Adrenal gland (tissue), 5 donors: ENCODE measurements around the gene ZNF366.

ENCODE experiments used
- POLR2A ChIP-seq, 2 donors: fragments of 450-650 bp; IDR thresholded peaks; one replicate each; pipeline ENCODE4 v1.6.1; 2017; ENCODE audit warnings: antibody characterized with exemption in 2 of 2, mild to moderate bottlenecking in 2 of 2, moderate library complexity in 1 of 2
- TF ChIP-seq, protein P1 (sequence below), 6 experiments: fragments of 450-650 bp in 4 of 6; fragments of 200-600 bp in 2 of 6; sonication (generic) in 1 of 6; IDR thresholded peaks; 1 replicate in 5 of 6; 2 replicates in 1 of 6; pipeline versions ENCODE4 v1.5.1 to v1.8.0; 2016 to 2021; ENCODE audit warnings: antibody characterized with exemption in 6 of 6, mild to moderate bottlenecking in 2 of 6, moderate library complexity in 1 of 6
- donor health status: DM: no; HTN: no; CAD: no.

DNA sequence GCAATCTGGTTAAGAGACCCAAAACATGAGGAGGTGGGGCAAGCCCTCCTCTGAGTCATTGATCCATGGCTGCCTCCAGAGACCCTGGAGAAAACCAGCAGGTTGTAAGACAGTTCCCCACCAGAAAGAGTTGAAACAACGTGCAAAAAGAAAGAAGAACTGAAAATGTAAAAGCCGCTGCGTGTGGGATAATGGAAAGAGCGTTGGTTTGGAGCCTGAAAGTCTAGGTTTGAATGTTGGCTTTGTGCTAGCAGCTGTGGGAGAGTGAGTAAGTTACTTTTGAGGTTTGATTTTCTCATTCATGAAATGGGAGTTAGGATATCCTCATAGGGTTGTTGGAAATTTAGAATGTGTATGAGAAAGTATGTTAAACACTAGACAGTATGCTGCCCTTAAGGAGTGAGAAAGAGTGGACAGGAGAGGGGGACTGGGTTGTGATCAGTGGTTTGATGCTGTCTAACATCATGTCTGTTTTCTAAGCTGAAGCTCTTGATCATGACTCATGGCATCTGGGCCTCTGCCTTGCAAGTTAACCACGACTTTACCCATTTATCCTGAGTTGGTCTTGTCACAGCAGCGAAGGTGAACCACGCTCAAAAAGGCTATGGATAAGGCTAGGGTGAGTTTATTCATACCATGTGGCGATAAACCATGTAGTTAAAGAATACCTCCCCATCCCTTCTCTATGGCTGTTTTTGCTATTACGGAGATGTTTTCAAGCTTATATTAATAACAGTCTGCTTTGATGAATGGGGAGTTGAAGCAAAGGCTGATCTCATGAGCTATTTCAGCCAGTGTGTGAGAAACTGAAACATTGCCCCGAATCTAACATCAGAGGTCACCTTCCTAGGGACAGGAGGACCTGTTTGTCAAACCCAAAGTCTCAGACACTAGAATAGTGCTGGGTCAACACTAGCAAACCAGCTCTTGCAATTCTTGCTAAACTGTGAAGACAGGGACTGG lies 41.3 kb downstream of the ZNF366 start:
- TF ChIP-seq, protein P1, sequence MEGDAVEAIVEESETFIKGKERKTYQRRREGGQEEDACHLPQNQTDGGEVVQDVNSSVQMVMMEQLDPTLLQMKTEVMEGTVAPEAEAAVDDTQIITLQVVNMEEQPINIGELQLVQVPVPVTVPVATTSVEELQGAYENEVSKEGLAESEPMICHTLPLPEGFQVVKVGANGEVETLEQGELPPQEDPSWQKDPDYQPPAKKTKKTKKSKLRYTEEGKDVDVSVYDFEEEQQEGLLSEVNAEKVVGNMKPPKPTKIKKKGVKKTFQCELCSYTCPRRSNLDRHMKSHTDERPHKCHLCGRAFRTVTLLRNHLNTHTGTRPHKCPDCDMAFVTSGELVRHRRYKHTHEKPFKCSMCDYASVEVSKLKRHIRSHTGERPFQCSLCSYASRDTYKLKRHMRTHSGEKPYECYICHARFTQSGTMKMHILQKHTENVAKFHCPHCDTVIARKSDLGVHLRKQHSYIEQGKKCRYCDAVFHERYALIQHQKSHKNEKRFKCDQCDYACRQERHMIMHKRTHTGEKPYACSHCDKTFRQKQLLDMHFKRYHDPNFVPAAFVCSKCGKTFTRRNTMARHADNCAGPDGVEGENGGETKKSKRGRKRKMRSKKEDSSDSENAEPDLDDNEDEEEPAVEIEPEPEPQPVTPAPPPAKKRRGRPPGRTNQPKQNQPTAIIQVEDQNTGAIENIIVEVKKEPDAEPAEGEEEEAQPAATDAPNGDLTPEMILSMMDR (IDR thresholded peaks at IDR 0.05): no peak
- TF ChIP-seq POLR2A (IDR thresholded peaks at IDR 0.05): no peak
